Measurements from ENCODE around the gene TMEM170B.
A peak's percentile ranks its signal among the peaks of the same experiment; 100 is the strongest.

The TMEM170B gene

GRCh38 chr6:11495565-11496145 lies 41.9 kb upstream of the TMEM170B start:
- no peak for TF ChIP-seq CTCF (conservative IDR thresholded peaks at IDR 0.05; ENCODE audit: low read length)
- no peak overlapping the region for H3K4me3 ChIP-seq (ENCODE audit: low read length)
- DNase-seq (ENCODE audit: low read depth): no peak

GRCh38 chr6:11496152-11497060 lies 41.1 kb upstream of the TMEM170B start:
- H3K4me3 ChIP-seq (ENCODE audit: low read length): no peak overlapping the region
- TF ChIP-seq CTCF (conservative IDR thresholded peaks at IDR 0.05; ENCODE audit: low read length): peak; percentile 95
- DNase-seq (ENCODE audit: low read depth): peak; percentile 78

GRCh38 chr6:11497107-11497506 lies 40.4 kb upstream of the TMEM170B start:
- no peak overlapping the region for H3K4me3 ChIP-seq (ENCODE audit: low read length)
- TF ChIP-seq CTCF (conservative IDR thresholded peaks at IDR 0.05; ENCODE audit: low read length): no peak
- no peak for DNase-seq (ENCODE audit: low read depth)

GRCh38 chr6:11497881-11498280 lies 39.7 kb upstream of the TMEM170B start:
- no peak for DNase-seq (ENCODE audit: low read depth)
- no peak overlapping the region for H3K4me3 ChIP-seq (ENCODE audit: low read length)
- TF ChIP-seq CTCF (conservative IDR thresholded peaks at IDR 0.05; ENCODE audit: low read length): no peak

- TF ChIP-seq CTCF (conservative IDR thresholded peaks at IDR 0.05; ENCODE audit: low read length): no peak
- H3K4me3 ChIP-seq (ENCODE audit: low read length): no peak overlapping the region
- DNase-seq (ENCODE audit: low read depth): peak; percentile 46
These were observed 37.5 kb upstream of the TMEM170B start for GRCh38 chr6:11500008-11500407.

GRCh38 chr6:11509471-11509870 lies 28.1 kb upstream of the TMEM170B start:
- DNase-seq (ENCODE audit: low read depth): no peak
- no peak overlapping the region for H3K4me3 ChIP-seq (ENCODE audit: low read length)
- TF ChIP-seq CTCF (conservative IDR thresholded peaks at IDR 0.05; ENCODE audit: low read length): no peak

- no peak for DNase-seq (ENCODE audit: low read depth)
- H3K4me3 ChIP-seq (ENCODE audit: low read length): no peak overlapping the region
- no peak for TF ChIP-seq CTCF (conservative IDR thresholded peaks at IDR 0.05; ENCODE audit: low read length)
These were observed 22.9 kb upstream of the TMEM170B start for GRCh38 chr6:11514672-11515071.
